Muscle layer of duodenum (tissue), 2 donors: ENCODE data around the gene HES2.

Experiments
- H3K27ac ChIP-seq: one replicate; pipeline ENCODE4 v1.7.0; 2013; ENCODE audit warnings: mild to moderate bottlenecking, low read length
- H3K27me3 ChIP-seq: one replicate; pipeline ENCODE4 v1.7.0; 2013; ENCODE audit warnings: low read depth, mild to moderate bottlenecking, control low read depth, low read length
- H3K36me3 ChIP-seq, 2 donors: one replicate each; pipeline ENCODE4 v1.7.0; 2013; ENCODE audit warnings: low read length in 2 of 2, control low read depth in 1 of 2, mild to moderate bottlenecking in 1 of 2; ENCODE audit not compliant: insufficient read depth in 2 of 2, control insufficient read depth in 1 of 2
- H3K4me1 ChIP-seq, 2 donors: one replicate each; pipeline ENCODE4 v1.7.0; 2013; ENCODE audit warnings: low read length in 2 of 2, mild to moderate bottlenecking in 2 of 2, control low read depth in 1 of 2, moderate library complexity in 1 of 2; ENCODE audit not compliant: insufficient read depth in 2 of 2, control insufficient read depth in 1 of 2
- H3K4me3 ChIP-seq, 2 donors: one replicate each; pipeline ENCODE4 v1.7.0; 2013; ENCODE audit warnings: low read length in 2 of 2, low read depth in 1 of 2, mild to moderate bottlenecking in 1 of 2
- H3K9me3 ChIP-seq, 2 donors: one replicate each; pipeline ENCODE4 v1.7.0; 2013; ENCODE audit warnings: low read length in 2 of 2, control low read depth in 1 of 2, mild to moderate bottlenecking in 1 of 2; ENCODE audit not compliant: control insufficient read depth in 1 of 2
- donor health status: healthy.

HES2 gene

GRCh38 chr1:6419804-6420453 is at the start of gene HES2:
Gene HES2 (minus strand): TSS chr1:6419919. CDS start chr1:6419820, 99 bp downstream.
- no peak within 1 kb of the TSS for H3K27ac ChIP-seq
- peak within 1 kb of the TSS in 1 of 2 donors; percentile 55 for H3K4me3 ChIP-seq
- H3K4me1 ChIP-seq, result peaks cover 0 to 41% of the 10 kb centered on the region in 2 donors
- H3K36me3 ChIP-seq, result no peaks in the 10 kb centered on the region
- H3K27me3 ChIP-seq, result peaks cover 68% of the 10 kb centered on the region
- H3K9me3 ChIP-seq, result no peaks in the 10 kb centered on the region

GRCh38 chr1:6468729-6469461 is 49.2 kb upstream of the HES2 start:
- H3K27ac ChIP-seq, result no peak overlapping the region
- no peaks in the 10 kb centered on the region for H3K9me3 ChIP-seq
- peaks cover 0 to 30% of the 10 kb centered on the region in 2 donors for H3K36me3 ChIP-seq
- H3K27me3 ChIP-seq, result no peaks in the 10 kb centered on the region
- no peak overlapping the region for H3K4me3 ChIP-seq
- H3K4me1 ChIP-seq, result no peaks in the 10 kb centered on the region

GRCh38 chr1:6467744-6468688 is 48.3 kb upstream of the HES2 start:
- H3K27ac ChIP-seq, result no peak overlapping the region
- no peaks in the 10 kb centered on the region for H3K9me3 ChIP-seq
- H3K4me1 ChIP-seq, result no peaks in the 10 kb centered on the region
- H3K4me3 ChIP-seq, result no peak overlapping the region
- H3K27me3 ChIP-seq, result no peaks in the 10 kb centered on the region
- peaks cover 0 to 30% of the 10 kb centered on the region in 2 donors for H3K36me3 ChIP-seq

GRCh38 chr1:6467224-6467623 is 47.5 kb upstream of the HES2 start:
- Histone ChIP-seq H3K4me1 (no peaks in the 10 kb centered on the region), H3K36me3 (peaks cover 0 to 22% of the 10 kb centered on the region in 2 donors), H3K4me3 (no peak overlapping the region), H3K9me3 (no peaks in the 10 kb centered on the region), H3K27ac (no peak overlapping the region), H3K27me3 (no peaks in the 10 kb centered on the region)

- Histone ChIP-seq H3K27ac (no peak overlapping the region), H3K9me3 (no peaks in the 10 kb centered on the region), H3K4me3 (no peak overlapping the region), H3K4me1 (no peaks in the 10 kb centered on the region), H3K27me3 (no peaks in the 10 kb centered on the region), H3K36me3 (peaks cover 0 to 19% of the 10 kb centered on the region in 2 donors)
Measured at GRCh38 chr1:6466751-6467150, 47.0 kb upstream of the HES2 start.

GRCh38 chr1:6466023-6466422 is 46.3 kb upstream of the HES2 start, which contains the start of gene TNFRSF25:
Gene TNFRSF25 (minus strand): TSS chr1:6466173. CDS start chr1:6466107, 66 bp downstream.
- Histone ChIP-seq H3K27me3 (no peaks in the 10 kb centered on the region), H3K9me3 (no peaks in the 10 kb centered on the region), H3K4me3 (no peak within 1 kb of the TSS), H3K27ac (no peak within 1 kb of the TSS), H3K36me3 (peaks cover 0 to 18% of the 10 kb centered on the region in 2 donors), H3K4me1 (peaks cover 0 to 6% of the 10 kb centered on the region in 2 donors)

GRCh38 chr1:6465461-6466005 is 45.8 kb upstream of the HES2 start:
- H3K4me1 ChIP-seq, result peaks cover 0 to 10% of the 10 kb centered on the region in 2 donors
- H3K27me3 ChIP-seq, result no peaks in the 10 kb centered on the region
- no peak overlapping the region for H3K27ac ChIP-seq
- H3K36me3 ChIP-seq, result peaks cover 0 to 13% of the 10 kb centered on the region in 2 donors
- no peak overlapping the region for H3K4me3 ChIP-seq
- no peaks in the 10 kb centered on the region for H3K9me3 ChIP-seq

- H3K9me3 ChIP-seq, result no peaks in the 10 kb centered on the region
- H3K4me1 ChIP-seq, result peaks cover 0 to 16% of the 10 kb centered on the region in 2 donors
- peaks cover 0 to 7% of the 10 kb centered on the region in 2 donors for H3K36me3 ChIP-seq
- no peak overlapping the region for H3K27ac ChIP-seq
- no peaks in the 10 kb centered on the region for H3K27me3 ChIP-seq
- H3K4me3 ChIP-seq, result no peak overlapping the region
Measured at GRCh38 chr1:6464915-6465314, 45.2 kb upstream of the HES2 start.

GRCh38 chr1:6464514-6464836 is 44.8 kb upstream of the HES2 start:
- H3K36me3 ChIP-seq, result peaks cover 0 to 6% of the 10 kb centered on the region in 2 donors
- H3K27ac ChIP-seq, result no peak overlapping the region
- H3K9me3 ChIP-seq, result no peaks in the 10 kb centered on the region
- H3K27me3 ChIP-seq, result no peaks in the 10 kb centered on the region
- H3K4me3 ChIP-seq, result no peak overlapping the region
- peaks cover 0 to 16% of the 10 kb centered on the region in 2 donors for H3K4me1 ChIP-seq

GRCh38 chr1:6463120-6463412 is 43.3 kb upstream of the HES2 start:
- Histone ChIP-seq H3K4me1 (peaks cover 0 to 16% of the 10 kb centered on the region in 2 donors), H3K27ac (no peak overlapping the region), H3K36me3 (no peaks in the 10 kb centered on the region), H3K4me3 (no peak overlapping the region), H3K27me3 (no peaks in the 10 kb centered on the region), H3K9me3 (no peaks in the 10 kb centered on the region)
